Measurements from ENCODE around the gene FMNL2. TPM values are rescaled to one million over a fixed set of nuclear protein-coding genes. Genes with fewer than 3 reads are reported as not detected.
A peak's percentile ranks its signal among the peaks of the same experiment; 100 is the strongest.

The FMNL2 gene
- total and polyA plus RNA-seq, 2 of the 4 experiments (the other 2 are of a cell fraction): 10.9 to 11.4 TPM

DNA sequence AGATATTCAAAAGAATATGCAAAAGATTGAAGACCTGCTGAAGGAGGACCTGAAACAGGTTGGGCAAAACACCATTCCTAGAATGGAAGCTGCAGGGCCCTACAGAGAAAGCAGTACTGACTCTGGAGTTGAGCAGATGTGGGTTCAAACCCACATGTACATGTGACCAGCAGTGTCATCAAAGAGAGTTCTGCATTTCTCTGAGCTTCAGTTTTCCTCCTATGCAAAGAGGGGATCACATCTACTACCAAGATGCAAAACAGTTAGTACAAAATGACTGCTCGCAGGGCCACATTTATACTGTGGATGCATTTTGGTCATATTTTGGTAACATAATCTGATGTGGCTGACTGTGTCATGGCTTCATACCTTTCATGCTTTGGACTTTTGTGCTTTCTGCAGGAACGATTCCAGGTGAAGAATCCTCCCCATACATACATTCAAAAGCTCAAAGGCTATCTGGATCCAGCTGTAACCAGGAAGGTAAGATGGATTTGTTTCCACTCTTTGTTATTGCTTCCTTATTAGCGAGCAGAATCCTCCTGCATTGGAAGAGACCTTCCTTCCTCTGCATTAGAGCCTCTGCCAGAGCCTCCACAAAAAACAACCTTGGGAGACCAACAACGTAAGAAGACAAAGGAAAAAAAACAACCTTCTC is 207.5 kb downstream of the FMNL2 start:
- peak overlapping the region; percentile 95 for H2BK120ac ChIP-seq (ENCODE audit: low read depth, low read length)
- intact Hi-C loops (cut with micrococcal nuclease): loop anchor here (5.0 kb wide), 1 partner anchor 205 kb away; the partner anchor contains the start of gene FMNL2
- peak overlapping the region; percentile 81 for H4K91ac ChIP-seq (ENCODE audit: insufficient read depth, low read depth, low read length)
- peaks cover 13% of the 10 kb centered on the region for H3K9me1 ChIP-seq (ENCODE audit: insufficient read depth, low read length)
- in situ Hi-C loops (cut with MboI; ENCODE audit: low sequenced_read_pairs): no loop called here
- peak overlapping the region; percentile 83 for H3K23ac ChIP-seq (ENCODE audit: low read depth, low read length)
- H4K20me1 ChIP-seq (ENCODE audit: insufficient read depth, low read length): no peaks in the 10 kb centered on the region
- H2AK5ac ChIP-seq (ENCODE audit: low read depth, low read length): peak overlapping the region; percentile 52
- DNase-seq (no peak), ATAC-seq (ENCODE audit: low read depth) (0 out of 2 replicates have a peak, but pooled peaks have one; percentile 4)
- POLR2A ChIA-PET (ENCODE audit: unreplicated experiment): interaction anchor here (1.1 kb wide), 1 partner anchor 31 kb away, joined by 7 read pairs; no protein-coding TSS in a partner anchor
- H3K4me2 ChIP-seq (ENCODE audit: low read depth, low read length): peak overlapping the region; percentile 74
- peak overlapping the region; percentile 96 for H3K18ac ChIP-seq (ENCODE audit: low read depth, low read length)
- peak overlapping the region; percentile 99 for H2BK5ac ChIP-seq (ENCODE audit: low read depth, low read length, poor library complexity, severe bottlenecking)
- H3K56ac ChIP-seq (ENCODE audit: extremely low read depth, insufficient read depth, low read length): peak overlapping the region; percentile 78
- BruUV-seq (replicated peaks): no TSS peak
- peak overlapping the region; percentile 64 for H2AFZ ChIP-seq (replicated peaks; ENCODE audit: low read length, poor library complexity)
- H3K4me1 ChIP-seq (ENCODE audit: control insufficient read depth, insufficient read depth, low read length): peaks cover 18% of the 10 kb centered on the region
- no peaks in the 10 kb centered on the region for H3K9me3 ChIP-seq (ENCODE audit: control insufficient read depth, insufficient read depth, low read length)
- peak overlapping the region; percentile 62; the same call in 2 of the 3 replicates for H2BK15ac ChIP-seq (ENCODE audit: low read depth, low read length)
- peak overlapping the region; percentile 66 to 94 for H4K8ac ChIP-seq (ENCODE audit: low read depth in 2 of 2, low read length in 2 of 2)
- no CpG with 5 or more reads among the region's 4 CpGs for WGBS, 2 experiments (ENCODE audit: extremely low coverage in 2 of 2, insufficient read length in 1 of 2)
- no peaks in the 10 kb centered on the region for H3K36me3 ChIP-seq (ENCODE audit: control insufficient read depth, insufficient read depth, low read length)
- peaks cover 10 to 18% of the 10 kb centered on the region in 2 experiments for H3K79me1 ChIP-seq (ENCODE audit: low read depth in 1 of 2, low read length in 2 of 2)
- peak overlapping the region; percentile 13 for H2AK9ac ChIP-seq (replicated peaks; ENCODE audit: low read depth, low read length, poor library complexity)
- no peaks in the 10 kb centered on the region for H3K27me3 ChIP-seq (ENCODE audit: control insufficient read depth, insufficient read depth, low read length)
- peak overlapping the region; percentile 70 for H3K14ac ChIP-seq (replicated peaks; ENCODE audit: low read depth, low read length)
- peak overlapping the region; percentile 91 for H2BK20ac ChIP-seq (ENCODE audit: low read depth, low read length)
- peak overlapping the region; percentile 54; the same call in 1 of the 2 replicates for H3K9ac ChIP-seq (ENCODE audit: low read depth, low read length)
- H3K27ac ChIP-seq (ENCODE audit: insufficient read depth, low read length): peak overlapping the region; percentile 87
- peak overlapping the region; percentile 88 for H4K5ac ChIP-seq (ENCODE audit: low read depth, low read length)
- dilution Hi-C loops (cut with HindIII; ENCODE audit: low sequenced_read_pairs, unreplicated experiment): no loop called here
- CTCF ChIA-PET: interaction anchor here (0.5 kb wide), 1 partner anchor 8 kb away, joined by 5 read pairs; no protein-coding TSS in a partner anchor
- no peak overlapping the region for H3K4me3 ChIP-seq (ENCODE audit: insufficient read depth, low read depth, low read length)
- H3K4ac ChIP-seq (ENCODE audit: low read depth, low read length): peak overlapping the region; percentile 85
- TF ChIP-seq POLR2A (IDR thresholded peaks at IDR 0.05; ENCODE audit: low read depth, low read length): no peak
- no peak for TF ChIP-seq BHLHE40 (IDR thresholded peaks at IDR 0.05; ENCODE audit: low read depth, low read length)
- TF ChIP-seq CHD1 (IDR thresholded peaks at IDR 0.05; ENCODE audit: low read depth, low read length): no peak
- TF ChIP-seq CEBPB (IDR thresholded peaks at IDR 0.05; ENCODE audit: low read depth, low read length): no peak
- no peak for TF ChIP-seq FOS (IDR thresholded peaks at IDR 0.05; ENCODE audit: low read depth, low read length)
- no peak for TF ChIP-seq RAD21 (IDR thresholded peaks at IDR 0.05; ENCODE audit: low read length)
- TF ChIP-seq MAFK (IDR thresholded peaks at IDR 0.05; ENCODE audit: low read depth, low read length): no peak
- TF ChIP-seq, protein P1, sequence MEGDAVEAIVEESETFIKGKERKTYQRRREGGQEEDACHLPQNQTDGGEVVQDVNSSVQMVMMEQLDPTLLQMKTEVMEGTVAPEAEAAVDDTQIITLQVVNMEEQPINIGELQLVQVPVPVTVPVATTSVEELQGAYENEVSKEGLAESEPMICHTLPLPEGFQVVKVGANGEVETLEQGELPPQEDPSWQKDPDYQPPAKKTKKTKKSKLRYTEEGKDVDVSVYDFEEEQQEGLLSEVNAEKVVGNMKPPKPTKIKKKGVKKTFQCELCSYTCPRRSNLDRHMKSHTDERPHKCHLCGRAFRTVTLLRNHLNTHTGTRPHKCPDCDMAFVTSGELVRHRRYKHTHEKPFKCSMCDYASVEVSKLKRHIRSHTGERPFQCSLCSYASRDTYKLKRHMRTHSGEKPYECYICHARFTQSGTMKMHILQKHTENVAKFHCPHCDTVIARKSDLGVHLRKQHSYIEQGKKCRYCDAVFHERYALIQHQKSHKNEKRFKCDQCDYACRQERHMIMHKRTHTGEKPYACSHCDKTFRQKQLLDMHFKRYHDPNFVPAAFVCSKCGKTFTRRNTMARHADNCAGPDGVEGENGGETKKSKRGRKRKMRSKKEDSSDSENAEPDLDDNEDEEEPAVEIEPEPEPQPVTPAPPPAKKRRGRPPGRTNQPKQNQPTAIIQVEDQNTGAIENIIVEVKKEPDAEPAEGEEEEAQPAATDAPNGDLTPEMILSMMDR (conservative IDR thresholded peaks at IDR 0.05; ENCODE audit: low read depth, low read length): no peak
- TF ChIP-seq MXI1 (IDR thresholded peaks at IDR 0.05; ENCODE audit: borderline replicate concordance, low read depth, low read length): no peak
- TF ChIP-seq, protein P2, sequence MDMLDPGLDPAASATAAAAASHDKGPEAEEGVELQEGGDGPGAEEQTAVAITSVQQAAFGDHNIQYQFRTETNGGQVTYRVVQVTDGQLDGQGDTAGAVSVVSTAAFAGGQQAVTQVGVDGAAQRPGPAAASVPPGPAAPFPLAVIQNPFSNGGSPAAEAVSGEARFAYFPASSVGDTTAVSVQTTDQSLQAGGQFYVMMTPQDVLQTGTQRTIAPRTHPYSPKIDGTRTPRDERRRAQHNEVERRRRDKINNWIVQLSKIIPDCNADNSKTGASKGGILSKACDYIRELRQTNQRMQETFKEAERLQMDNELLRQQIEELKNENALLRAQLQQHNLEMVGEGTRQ (IDR thresholded peaks at IDR 0.05; ENCODE audit: low read depth, low read length): no peak
- TF ChIP-seq, protein P3, sequence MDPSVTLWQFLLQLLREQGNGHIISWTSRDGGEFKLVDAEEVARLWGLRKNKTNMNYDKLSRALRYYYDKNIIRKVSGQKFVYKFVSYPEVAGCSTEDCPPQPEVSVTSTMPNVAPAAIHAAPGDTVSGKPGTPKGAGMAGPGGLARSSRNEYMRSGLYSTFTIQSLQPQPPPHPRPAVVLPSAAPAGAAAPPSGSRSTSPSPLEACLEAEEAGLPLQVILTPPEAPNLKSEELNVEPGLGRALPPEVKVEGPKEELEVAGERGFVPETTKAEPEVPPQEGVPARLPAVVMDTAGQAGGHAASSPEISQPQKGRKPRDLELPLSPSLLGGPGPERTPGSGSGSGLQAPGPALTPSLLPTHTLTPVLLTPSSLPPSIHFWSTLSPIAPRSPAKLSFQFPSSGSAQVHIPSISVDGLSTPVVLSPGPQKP (IDR thresholded peaks at IDR 0.05; ENCODE audit: borderline replicate concordance, low read depth, low read length): no peak
- no peak for TF ChIP-seq SMC3 (IDR thresholded peaks at IDR 0.05; ENCODE audit: low read depth, low read length)
- no peak for TF ChIP-seq MAZ (IDR thresholded peaks at IDR 0.05; ENCODE audit: borderline replicate concordance, low read depth, low read length)
- no peak for TF ChIP-seq RCOR1 (IDR thresholded peaks at IDR 0.05; ENCODE audit: insufficient replicate concordance, low read length)
- TF ChIP-seq RFX5 (IDR thresholded peaks at IDR 0.05; ENCODE audit: low read depth, low read length): no peak

All from IMR-90 (cell line).